ACC112 (cell line): ENCODE results near the gene TBXA2R.
"Not testable (repeated sequence)": the region's sequence is repeated elsewhere in the genome, so short reads cannot be mapped to it uniquely, and the experiment has no call there.

Experiments used
- H2AFZ ChIP-seq: fragments of 200-600 bp; sonication (generic); one replicate; pipeline ENCODE4 v1.6.0; 2017; ENCODE audit warnings: antibody characterized with exemption, low read length; ENCODE audit not compliant: unreplicated experiment
- H3K27ac ChIP-seq: fragments of 200-600 bp; sonication (generic); 2 replicates; pipeline ENCODE4 v1.5.1; 2014; ENCODE audit warnings: low read depth, mild to moderate bottlenecking, antibody characterized with exemption, low read length, moderate library complexity
- H3K27me3 ChIP-seq: fragments of 200-600 bp; sonication (generic); 2 replicates; pipeline ENCODE4 v1.6.1; 2014; ENCODE audit warnings: mild to moderate bottlenecking, antibody characterized with exemption, low read length, moderate library complexity, mixed read lengths; ENCODE audit not compliant: insufficient read depth
- H3K36me3 ChIP-seq: fragments of 200-600 bp; sonication (generic); 2 replicates; pipeline ENCODE4 v1.6.1; 2016; ENCODE audit warnings: mild to moderate bottlenecking, antibody characterized with exemption, low read length, moderate library complexity, mixed read lengths; ENCODE audit not compliant: insufficient read depth
- H3K4me1 ChIP-seq: fragments of 200-600 bp; sonication (generic); one replicate; pipeline ENCODE4 v1.6.1; 2016; ENCODE audit warnings: low read length, mixed read lengths; ENCODE audit not compliant: insufficient read depth, unreplicated experiment, control insufficient read depth
- H3K4me3 ChIP-seq: fragments of 200-600 bp; sonication (generic); 2 replicates; pipeline ENCODE4 v1.5.1; 2014; ENCODE audit warnings: mild to moderate bottlenecking, low read depth, low read length
- H3K79me2 ChIP-seq: fragments of 200-600 bp; sonication (generic); one replicate; pipeline ENCODE4 v1.6.0; 2016; ENCODE audit warnings: low read length; ENCODE audit not compliant: control insufficient read depth, unreplicated experiment, insufficient read depth

The TBXA2R gene

DNA sequence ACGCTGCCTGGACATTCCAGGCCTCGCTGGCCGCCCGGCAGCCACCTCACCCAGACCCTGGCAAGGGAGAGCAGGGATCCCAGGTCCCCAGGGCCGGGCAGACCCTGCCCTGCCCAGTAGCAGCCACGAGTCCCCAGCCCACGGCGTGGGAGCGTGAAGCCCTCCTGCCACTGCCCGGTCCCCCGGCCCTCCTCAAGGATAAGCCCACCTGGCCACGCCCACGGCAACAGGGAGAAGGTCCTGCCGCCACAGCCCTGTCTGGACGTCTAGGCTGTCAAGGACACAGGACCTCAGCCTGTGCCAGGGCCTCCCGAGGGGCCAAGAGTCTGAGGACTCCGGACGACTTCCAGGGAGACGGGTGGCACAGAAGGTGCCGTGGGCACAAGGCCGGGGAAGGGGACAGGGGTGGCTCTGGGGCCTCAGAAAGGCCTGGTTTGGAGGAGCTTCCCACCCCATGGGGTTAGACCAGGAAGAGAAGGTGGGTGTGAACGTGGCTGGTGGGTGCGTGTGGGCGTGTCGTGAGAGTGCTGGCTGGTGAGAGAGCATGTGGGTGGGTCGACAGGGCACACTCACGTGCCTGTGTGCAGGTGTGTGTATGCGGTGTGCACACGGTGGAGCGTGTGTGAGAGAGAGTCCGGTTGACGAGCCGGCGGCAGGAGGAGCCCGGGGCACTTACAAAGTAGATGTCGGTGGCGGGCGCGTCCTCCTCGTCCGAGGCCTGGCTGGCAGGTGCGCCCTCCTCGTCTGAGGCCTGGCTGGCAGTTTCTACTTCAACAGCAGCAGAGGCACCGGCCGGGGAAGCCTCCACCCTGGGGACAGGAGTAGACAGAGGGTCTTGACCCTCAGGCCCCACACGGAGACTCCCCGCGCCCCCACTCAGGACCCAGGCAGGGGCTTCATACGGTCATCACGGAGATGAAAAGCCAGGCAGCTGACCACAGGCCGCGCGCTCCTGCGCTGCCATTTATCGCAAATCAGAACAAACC is 31.8 kb upstream of the TBXA2R start:
- Histone ChIP-seq H3K4me1 (no peaks in the 10 kb centered on the region), H2AFZ (no peak overlapping the region), H3K36me3 (no peaks in the 10 kb centered on the region), H3K4me3 (no peak overlapping the region), H3K79me2 (no peaks in the 10 kb centered on the region), H3K27me3 (no peaks in the 10 kb centered on the region), H3K27ac (no peak overlapping the region)

DNA sequence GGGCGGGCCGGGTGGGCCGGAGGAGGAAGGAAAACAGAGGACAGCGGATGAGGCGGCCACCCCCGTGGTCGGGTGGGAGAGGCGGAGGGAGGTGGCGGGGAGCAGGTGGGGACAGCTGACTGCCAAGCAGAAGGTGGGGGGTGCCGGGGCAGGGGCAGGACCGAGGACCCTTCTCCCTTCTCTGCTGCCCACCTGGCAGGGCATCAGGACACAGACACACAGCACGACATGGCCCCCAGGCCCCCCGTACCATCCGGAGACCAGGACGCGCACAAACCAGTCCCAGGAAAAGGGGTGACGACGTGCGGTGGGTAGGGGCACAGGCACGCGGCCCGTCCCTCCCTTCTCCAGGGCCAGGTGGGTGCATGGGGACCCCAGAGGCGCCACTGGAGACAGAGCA is 30.9 kb upstream of the TBXA2R start:
- no peak overlapping the region for H3K27ac ChIP-seq
- no peak overlapping the region for H2AFZ ChIP-seq
- no peaks in the 10 kb centered on the region for H3K4me1 ChIP-seq

DNA sequence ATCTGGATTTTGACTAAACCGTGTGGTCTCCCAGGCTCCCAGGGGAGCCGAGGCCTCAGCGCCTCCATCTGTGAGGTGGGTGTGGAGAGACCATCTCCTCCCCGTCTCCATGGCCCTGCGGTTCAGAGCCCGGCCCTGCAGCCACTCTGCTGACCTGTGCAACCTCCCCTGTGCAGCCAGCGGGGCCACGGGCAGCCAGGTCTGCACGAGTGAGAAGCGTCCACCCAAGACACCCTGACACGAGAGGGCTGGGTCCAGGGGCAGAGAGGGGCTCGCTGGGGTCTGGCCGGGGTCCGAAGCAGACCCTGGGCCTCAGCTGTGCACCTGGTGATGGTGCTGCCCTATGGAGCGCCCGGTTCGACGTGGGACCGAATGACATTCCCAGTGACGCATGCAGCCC is 30.3 kb upstream of the TBXA2R start:
- Histone ChIP-seq H3K4me1 (no peaks in the 10 kb centered on the region), H2AFZ (no peak overlapping the region), H3K27ac (no peak overlapping the region), H3K4me3 (no peak overlapping the region), H3K36me3 (no peaks in the 10 kb centered on the region), H3K27me3 (no peaks in the 10 kb centered on the region), H3K79me2 (no peaks in the 10 kb centered on the region)

More for the DNA sequence above, 30.9 kb upstream of the TBXA2R start:
- Histone ChIP-seq H3K36me3 (no peaks in the 10 kb centered on the region), H3K79me2 (no peaks in the 10 kb centered on the region), H3K4me3 (no peak overlapping the region), H3K27me3 (no peaks in the 10 kb centered on the region)

DNA sequence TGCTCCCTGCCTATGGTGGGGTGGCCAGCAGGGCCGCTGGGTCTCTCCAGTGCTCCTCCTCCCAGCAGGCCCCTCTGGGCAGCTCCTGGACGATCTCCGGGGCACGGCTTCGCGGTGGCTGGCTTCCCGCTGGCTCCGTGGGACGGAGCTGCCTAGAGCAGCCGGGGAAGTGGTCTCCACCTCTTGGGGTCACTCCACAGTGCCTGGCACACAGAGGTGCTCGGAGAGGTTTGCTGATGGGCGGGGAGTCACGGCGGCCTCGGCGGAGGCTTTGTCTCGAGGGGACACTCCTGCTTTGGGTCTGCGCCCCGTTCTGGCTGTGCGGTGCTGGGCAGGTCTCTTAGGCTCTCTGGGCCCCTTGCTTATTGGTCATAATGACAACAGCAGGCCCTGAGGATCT is 29.8 kb upstream of the TBXA2R start:
- H3K27ac ChIP-seq = no peak overlapping the region
- H3K36me3 ChIP-seq = no peaks in the 10 kb centered on the region
- H3K27me3 ChIP-seq = no peaks in the 10 kb centered on the region
- H2AFZ ChIP-seq = no peak overlapping the region
- no peaks in the 10 kb centered on the region for H3K79me2 ChIP-seq
- no peak overlapping the region for H3K4me3 ChIP-seq
- H3K4me1 ChIP-seq = no peaks in the 10 kb centered on the region

DNA sequence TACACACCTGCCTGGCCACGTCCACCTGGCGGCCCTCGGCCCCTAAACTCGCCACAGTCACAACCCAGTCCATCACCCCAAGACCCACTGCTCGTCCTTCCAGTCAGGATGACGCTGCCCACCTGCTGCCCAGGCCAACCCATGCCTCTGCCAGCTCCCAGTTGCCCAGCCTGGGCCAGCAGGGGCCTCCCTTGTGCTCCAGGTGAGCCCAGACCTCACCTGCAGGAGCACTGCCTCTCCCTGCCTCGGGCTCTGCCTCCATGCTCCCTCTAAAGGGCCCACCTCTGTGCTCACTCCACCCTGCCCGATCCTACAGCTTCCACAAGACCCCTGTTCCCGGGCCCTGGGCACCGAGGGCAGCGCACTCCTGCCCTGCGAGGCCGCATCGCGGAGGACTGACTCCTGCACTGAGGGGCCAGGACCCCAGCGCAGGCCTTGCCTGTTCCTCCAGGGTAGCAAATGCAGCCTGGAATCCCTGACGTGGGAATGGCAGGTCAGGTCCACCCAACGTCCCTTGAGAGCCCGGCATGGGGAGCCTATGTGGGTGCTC is 27.9 kb upstream of the TBXA2R start:
- Histone ChIP-seq H3K36me3 (no peaks in the 10 kb centered on the region), H3K4me3 (no peak overlapping the region), H3K79me2 (no peaks in the 10 kb centered on the region), H3K4me1 (no peaks in the 10 kb centered on the region), H2AFZ (no peak overlapping the region), H3K27ac (no peak overlapping the region), H3K27me3 (no peaks in the 10 kb centered on the region)

DNA sequence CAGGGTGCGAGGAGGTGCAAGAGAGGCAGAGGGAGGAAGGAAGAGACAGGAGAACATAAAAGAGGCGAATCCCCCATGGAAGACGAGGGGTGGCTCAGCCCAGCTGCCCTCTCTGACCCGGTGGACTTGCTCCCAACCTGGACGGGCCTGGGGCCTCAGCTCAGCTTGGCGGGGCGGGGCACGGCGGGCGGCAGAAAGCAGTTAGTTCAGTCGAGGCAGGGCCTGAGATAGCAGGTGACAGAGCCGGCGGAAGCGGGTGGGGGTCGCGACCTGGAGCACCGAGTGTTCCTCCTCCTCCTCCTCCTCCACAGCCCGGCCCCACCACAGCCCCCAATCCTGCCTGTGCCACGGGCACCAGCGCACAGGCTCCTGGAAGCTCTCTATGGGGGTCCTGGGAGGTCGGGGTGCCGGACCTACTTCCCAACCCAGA is 26.9 kb upstream of the TBXA2R start:
- Histone ChIP-seq H3K36me3 (no peaks in the 10 kb centered on the region), H2AFZ (no peak overlapping the region), H3K27me3 (no peaks in the 10 kb centered on the region), H3K4me3 (no peak overlapping the region), H3K79me2 (no peaks in the 10 kb centered on the region), H3K4me1 (no peaks in the 10 kb centered on the region), H3K27ac (no peak overlapping the region)

DNA sequence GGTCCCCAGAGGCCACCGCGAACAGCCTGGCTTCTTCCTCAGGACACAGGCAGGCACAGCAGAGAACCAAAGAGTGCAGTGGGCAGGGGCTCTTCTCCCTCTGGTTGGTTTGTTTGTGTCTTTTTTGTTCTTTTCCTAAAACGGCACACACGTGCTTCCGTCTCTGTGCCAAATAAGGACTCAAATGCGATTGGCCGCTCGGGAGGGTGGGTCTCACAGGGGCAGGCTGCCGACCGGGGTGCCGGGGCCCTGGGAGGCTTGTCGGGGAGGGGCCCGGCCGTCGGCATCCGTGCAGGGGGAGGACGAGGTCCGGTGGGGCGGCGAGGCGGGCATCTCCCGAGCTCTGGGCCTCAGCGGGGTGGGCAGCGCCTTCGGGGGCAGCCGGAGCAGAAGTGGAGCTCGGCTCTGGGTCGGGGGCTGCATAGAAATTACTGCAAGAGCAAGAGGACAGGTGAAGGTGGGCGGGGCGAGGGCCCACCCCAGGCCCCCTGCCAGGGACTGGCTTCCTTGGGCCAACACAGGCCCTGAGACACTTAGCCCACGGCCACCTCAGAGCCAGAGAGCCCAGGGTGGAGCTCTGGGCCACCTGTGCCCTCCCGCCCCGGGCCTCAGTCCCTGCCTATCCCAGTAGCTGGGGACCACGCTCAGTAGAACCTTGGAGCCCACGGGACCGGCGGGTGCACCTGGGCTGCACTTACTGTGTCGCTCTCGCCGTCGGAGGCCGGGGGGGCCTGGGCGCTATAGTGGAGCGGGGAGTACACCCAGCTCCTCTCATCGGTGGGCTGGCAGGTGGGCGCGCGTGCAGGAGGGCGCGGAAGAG is 26.3 kb upstream of the TBXA2R start:
- Histone ChIP-seq H3K36me3 (no peaks in the 10 kb centered on the region), H3K79me2 (no peaks in the 10 kb centered on the region), H2AFZ (no peak overlapping the region), H3K4me1 (no peaks in the 10 kb centered on the region), H3K4me3 (no peak overlapping the region), H3K27me3 (no peaks in the 10 kb centered on the region), H3K27ac (no peak overlapping the region)

DNA sequence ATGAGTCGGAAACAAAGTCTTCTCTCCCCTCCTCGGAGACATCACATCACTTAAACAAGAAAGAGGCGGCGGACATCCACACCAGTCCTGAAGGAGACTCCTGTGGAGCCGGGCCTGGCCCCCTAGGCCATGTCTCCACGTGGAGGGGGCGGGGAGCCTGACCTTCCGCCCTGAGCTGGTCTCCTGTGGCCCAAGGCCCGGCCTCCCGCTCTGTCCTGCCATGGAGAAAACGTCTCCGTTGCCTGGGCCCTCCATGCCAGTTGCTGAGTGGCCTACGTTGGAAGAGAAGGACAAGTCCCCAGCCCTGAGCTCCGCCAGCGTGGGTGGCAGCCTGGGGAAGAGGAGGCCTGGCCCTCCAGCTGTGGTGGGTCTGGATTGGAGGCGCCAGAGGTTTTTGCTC is 25.4 kb upstream of the TBXA2R start:
- H3K27ac ChIP-seq = no peak overlapping the region
- H2AFZ ChIP-seq = no peak overlapping the region
- no peaks in the 10 kb centered on the region for H3K79me2 ChIP-seq
- H3K4me3 ChIP-seq = no peak overlapping the region
- H3K4me1 ChIP-seq = no peaks in the 10 kb centered on the region
- no peaks in the 10 kb centered on the region for H3K36me3 ChIP-seq
- no peaks in the 10 kb centered on the region for H3K27me3 ChIP-seq

DNA sequence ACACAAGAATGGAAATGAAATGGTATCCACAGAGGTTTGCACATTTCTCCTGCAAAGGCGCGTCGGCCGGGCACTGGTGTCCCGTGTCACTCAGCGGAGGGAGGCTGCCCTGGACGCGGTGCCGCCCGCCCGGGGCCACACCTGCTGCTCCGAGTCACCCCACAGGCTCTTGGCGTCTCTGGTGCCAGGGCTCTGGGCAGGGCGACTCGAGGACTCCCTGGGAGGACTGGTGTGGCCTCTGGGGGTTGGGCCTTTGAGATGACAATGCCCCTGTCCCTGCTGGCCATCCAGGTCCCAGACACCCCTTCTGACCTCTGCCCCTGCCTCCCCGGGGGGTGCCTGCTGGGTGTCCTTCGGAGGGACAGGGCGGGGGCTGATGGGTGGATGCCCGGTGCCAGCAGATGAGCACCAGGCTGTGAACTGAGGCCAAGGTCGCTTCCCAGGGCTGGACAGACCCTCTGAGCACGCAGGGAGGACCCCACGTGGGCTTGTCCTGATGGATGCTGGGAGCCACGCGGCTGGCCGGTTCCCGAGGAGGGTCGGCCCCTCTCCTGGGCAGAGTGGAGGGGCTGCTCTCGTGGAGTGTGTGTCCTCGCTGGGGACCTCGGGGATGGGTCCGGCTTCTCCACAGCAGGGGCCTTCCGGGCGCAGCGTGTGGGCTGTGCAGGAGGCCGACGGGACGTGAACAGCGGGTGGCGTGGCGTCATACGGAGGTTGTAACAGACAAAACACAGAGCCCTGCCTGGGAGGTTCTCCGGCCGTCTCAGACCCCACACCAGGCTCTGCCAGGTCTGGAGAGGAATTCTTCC is 24.6 kb upstream of the TBXA2R start:
- Histone ChIP-seq H3K4me1 (no peaks in the 10 kb centered on the region), H3K36me3 (no peaks in the 10 kb centered on the region), H2AFZ (no peak overlapping the region), H3K27ac (no peak overlapping the region), H3K4me3 (no peak overlapping the region), H3K79me2 (peaks cover under 1% of the 10 kb centered on the region), H3K27me3 (no peaks in the 10 kb centered on the region)

DNA sequence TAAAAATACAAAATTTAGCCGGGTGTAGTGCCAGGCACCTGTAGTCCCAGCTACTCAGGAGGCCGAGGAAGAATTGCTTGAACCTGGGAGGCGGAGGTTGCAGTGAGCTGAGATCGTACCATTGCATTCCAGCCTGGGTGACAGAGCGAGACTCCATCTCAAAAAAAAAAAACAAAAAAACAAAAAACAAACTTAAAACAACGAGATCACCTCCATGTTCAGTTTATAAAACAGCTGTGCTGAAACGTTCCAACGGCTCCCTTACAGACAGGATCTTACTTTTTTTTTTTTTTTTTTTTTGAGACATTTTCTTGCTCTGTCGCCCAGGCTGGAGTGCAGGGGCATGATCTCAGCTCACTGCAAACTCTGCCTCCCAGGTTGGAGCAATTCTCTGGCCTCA is 22.1 kb upstream of the TBXA2R start:
- H2AFZ ChIP-seq, H3K27ac ChIP-seq, H3K4me1 ChIP-seq, H3K4me3 ChIP-seq, H3K27me3 ChIP-seq, H3K36me3 ChIP-seq: not testable (repeated sequence)
- H3K79me2 ChIP-seq = peaks cover 21% of the 10 kb centered on the region
